Thoracic aorta (tissue), 2 donors: ENCODE results near the gene JCAD. TPM values are rescaled to one million over a fixed set of nuclear protein-coding genes. Genes with fewer than 3 reads are reported as not detected.

ENCODE experiments used
- ATAC-seq: fragments of 150-250 bp; one replicate; pipeline ENCODE4 v1.8.0; 2017; ENCODE audit warnings: low read depth; ENCODE audit not compliant: insufficient number of reproducible peaks, low FRiP score
- DNase-seq: peaks from one replicate; pipeline ENCODE4 v3.0.0-alpha.2; 2020; ENCODE audit warnings: low spot score
- H3K27ac ChIP-seq, 2 donors: fragments of 200-600 bp; sonication (generic); 1 replicate in 1 of 2; 2 replicates in 1 of 2; pipeline ENCODE4 v1.5.1; 2016; ENCODE audit warnings: mild to moderate bottlenecking in 2 of 2, moderate library complexity in 2 of 2
- H3K27me3 ChIP-seq: fragments of 200-600 bp; sonication (generic); replicated peaks from 2 replicates; pipeline ENCODE4 v1.6.0; 2016; ENCODE audit warnings: mild to moderate bottlenecking; ENCODE audit not compliant: insufficient read depth
- H3K36me3 ChIP-seq: fragments of 200-600 bp; sonication (generic); one replicate; pipeline ENCODE4 v1.5.1; 2016
- H3K4me1 ChIP-seq, 2 donors: fragments of 200-600 bp; sonication (generic); 1 replicate in 1 of 2; 2 replicates in 1 of 2; pipeline versions ENCODE4 v1.5.1 to v1.6.0; 2016; ENCODE audit warnings: low read depth in 2 of 2, mild to moderate bottlenecking in 1 of 2; ENCODE audit not compliant: control insufficient read depth in 1 of 2
- H3K4me3 ChIP-seq: fragments of 200-600 bp; sonication (generic); 2 replicates; pipeline ENCODE4 v1.5.1; 2016; ENCODE audit warnings: mild to moderate bottlenecking
- H3K9me3 ChIP-seq: fragments of 200-600 bp; sonication (generic); 2 replicates; pipeline ENCODE4 v1.5.1; 2016
- CTCF ChIP-seq: fragments of 200-600 bp; sonication (generic); IDR thresholded peaks from one replicate; pipeline ENCODE4 v1.5.1; 2019; ENCODE audit warnings: antibody characterized with exemption
- total RNA-seq, 2 donors: library from RNA; depleted of rRNA; stranded (reverse); fragments of >200 nt; gene quantifications; one replicate each; pipeline versions ENCODE4 v1.1.0 to v1.2.3, GENCODE V29; 2016

Gene JCAD
- total RNA-seq, 2 donors from 2014 or later = 46.3 to 103 TPM

GRCh38 chr10:29993319-29993915 lies 66.0 kb downstream of the JCAD start:
- Histone ChIP-seq H3K4me3 (no peak overlapping the region), H3K9me3 (no peaks in the 10 kb centered on the region), H3K4me1 (no peaks in the 10 kb centered on the region), H3K36me3 (no peaks in the 10 kb centered on the region), H3K27ac (no peak overlapping the region), H3K27me3 (no peaks in the 10 kb centered on the region)
- ATAC-seq (no peak), DNase-seq (no peak)
- no peak for TF ChIP-seq CTCF

GRCh38 chr10:29992914-29993313 lies 66.5 kb downstream of the JCAD start:
- DNase-seq (no peak), ATAC-seq (no peak)
- Histone ChIP-seq H3K27ac (no peak overlapping the region), H3K4me3 (no peak overlapping the region), H3K4me1 (no peaks in the 10 kb centered on the region), H3K36me3 (no peaks in the 10 kb centered on the region), H3K9me3 (no peaks in the 10 kb centered on the region), H3K27me3 (no peaks in the 10 kb centered on the region)
- no peak for TF ChIP-seq CTCF

- ATAC-seq (no peak), DNase-seq (no peak)
- H3K27ac ChIP-seq = no peak overlapping the region
- no peak for TF ChIP-seq CTCF
- H3K4me1 ChIP-seq = no peaks in the 10 kb centered on the region
- H3K4me3 ChIP-seq = no peak overlapping the region
- no peaks in the 10 kb centered on the region for H3K36me3 ChIP-seq
- no peaks in the 10 kb centered on the region for H3K9me3 ChIP-seq
- H3K27me3 ChIP-seq = no peaks in the 10 kb centered on the region
These were observed 68.0 kb downstream of the JCAD start for GRCh38 chr10:29991382-29991781.

- no peak for TF ChIP-seq CTCF
- peaks cover 8% of the 10 kb centered on the region for H3K9me3 ChIP-seq
- no peak overlapping the region for H3K4me3 ChIP-seq
- H3K4me1 ChIP-seq = no peaks in the 10 kb centered on the region
- H3K27ac ChIP-seq = no peak overlapping the region
- no peak for ATAC-seq
- no peaks in the 10 kb centered on the region for H3K27me3 ChIP-seq
- no peaks in the 10 kb centered on the region for H3K36me3 ChIP-seq
- DNase-seq = no peak
These were observed 71.9 kb downstream of the JCAD start for GRCh38 chr10:29987471-29987870.

GRCh38 chr10:29982997-29983648 lies 76.3 kb downstream of the JCAD start:
- no peaks in the 10 kb centered on the region for H3K27me3 ChIP-seq
- H3K4me1 ChIP-seq = peaks cover 5 to 18% of the 10 kb centered on the region in 2 donors
- no peaks in the 10 kb centered on the region for H3K36me3 ChIP-seq
- no peak overlapping the region for H3K4me3 ChIP-seq
- no peak overlapping the region for H3K27ac ChIP-seq
- ATAC-seq (no peak), DNase-seq (no peak)
- no peak for TF ChIP-seq CTCF
- peaks cover 8% of the 10 kb centered on the region for H3K9me3 ChIP-seq
